ENCODE results near the gene PLIN1. TPM values are rescaled to one million over a fixed set of nuclear protein-coding genes. Genes with fewer than 3 reads are reported as not detected.

The PLIN1 gene
- total RNA-seq, 1 experiment from 2014 or later: 0.09 TPM

- Histone ChIP-seq H2BK15ac (ENCODE audit: low read depth, low read length) (no peak overlapping the region), H3T11ph (ENCODE audit: low read length) (no peak overlapping the region), H3K14ac (ENCODE audit: insufficient read depth, low read length) (no peak overlapping the region), H4K8ac (replicated peaks; ENCODE audit: insufficient read length, low read depth, low read length) (no peak overlapping the region), H2AK5ac (ENCODE audit: insufficient read length, low read length) (no peak overlapping the region), H3K18ac (ENCODE audit: insufficient read length, low read depth, low read length) (no peak overlapping the region), H2BK5ac (ENCODE audit: insufficient read length, low read length) (no peak overlapping the region), H3K9me3 (ENCODE audit: control insufficient read depth, low read depth, low read length) (no peaks in the 10 kb centered on the region), H2BK120ac (ENCODE audit: low read depth, low read length, poor library complexity, severe bottlenecking) (no peak overlapping the region), H4K5ac (ENCODE audit: insufficient read length, low read depth, low read length) (no peak overlapping the region), H2AFZ (ENCODE audit: low read length) (no peak overlapping the region), H3K23me2 (ENCODE audit: insufficient read length, low read depth, low read length, poor library complexity, severe bottlenecking) (no peaks in the 10 kb centered on the region), H3K4me1 (ENCODE audit: insufficient read depth, low read length) (no peaks in the 10 kb centered on the region), H3K9ac (ENCODE audit: extremely low read depth, insufficient read length, low read length) (no peak overlapping the region), H2BK12ac (ENCODE audit: insufficient read length, low read depth, low read length) (no peak overlapping the region), H3K79me1 (ENCODE audit: insufficient read depth, low read depth, low read length, poor library complexity, severe bottlenecking) (no peaks in the 10 kb centered on the region), H3K4me2 (ENCODE audit: insufficient read depth, insufficient read length, low read length) (no peak overlapping the region), H3K23ac (ENCODE audit: insufficient read length, low read depth, low read length) (no peak overlapping the region), H3K79me2 (ENCODE audit: insufficient read depth, low read length) (no peaks in the 10 kb centered on the region), H3K56ac (ENCODE audit: insufficient read length, low read depth, low read length) (no peak overlapping the region), H3K27me3 (ENCODE audit: insufficient read depth, low read length) (no peaks in the 10 kb centered on the region), H4K20me1 (ENCODE audit: control insufficient read depth, insufficient read depth, insufficient read length) (no peaks in the 10 kb centered on the region), H4K91ac (ENCODE audit: insufficient read length, low read depth, low read length) (no peak overlapping the region), H3K27ac (ENCODE audit: insufficient read length, low read depth, low read length) (no peak overlapping the region), H3K4ac (ENCODE audit: low read depth, low read length) (no peak overlapping the region), H2BK20ac (ENCODE audit: low read depth, low read length, poor library complexity, severe bottlenecking) (no peak overlapping the region)
- H3K27ac Mint-ChIP-seq: no peak overlapping the region
- no peaks in the 10 kb centered on the region for H3K9me3 Mint-ChIP-seq
- no CpG with 5 or more reads among the region's 15 CpGs for WGBS (ENCODE audit: extremely low coverage, insufficient read length, low lambda C conversion rate)
- peaks cover 32% of the 10 kb centered on the region for H3K27me3 Mint-ChIP-seq (ENCODE audit: low read depth)
- H3K4me3 Mint-ChIP-seq: no peak overlapping the region
- H3K36me3 Mint-ChIP-seq (ENCODE audit: insufficient read depth in 1 of 3, low read depth in 3 of 3): no peaks in the 10 kb centered on the region; a peak in 1 of 7 replicates
- H3K4me1 Mint-ChIP-seq: peaks cover 5 to 15% of the 10 kb centered on the region in 2 experiments
- DNase-seq: no peak
- TF ChIP-seq CTCF (conservative IDR thresholded peaks at IDR 0.05): no peak
These were observed 9.2 kb downstream of the PLIN1 start for GRCh38 chr15:89669941-89670340.
